Measurements from ENCODE around the gene C1orf146. TPM values are rescaled to one million over a fixed set of nuclear protein-coding genes. Genes with fewer than 3 reads are reported as not detected.

The C1orf146 gene
- polyA plus RNA-seq (ENCODE audit: low read depth in 6 of 6) = not detected

- ATAC-seq (ENCODE audit: low read depth in 2 of 2) = no peak
- DNase-seq = no peak
- Mint-ChIP-seq H3K27ac (no peak within 1 kb of the TSS), H3K4me3 (no peak within 1 kb of the TSS), H3K27me3 (peaks cover 0 to 6% (median 0%) of the 10 kb centered on the region in 3 donors), H3K9me3 (peaks cover 0 to 7% (median 0%) of the 10 kb centered on the region in 7 donors), H3K36me3 (peaks cover 0 to 4% of the 10 kb centered on the region in 2 donors), H3K4me1 (no peaks in the 10 kb centered on the region)
These were observed at the start of gene C1orf146 for GRCh38 chr1:92217721-92218120. TSS of gene C1orf146 (plus strand) at chr1:92217915. CDS start at chr1:92231421, 13,506 bp downstream.

DNA sequence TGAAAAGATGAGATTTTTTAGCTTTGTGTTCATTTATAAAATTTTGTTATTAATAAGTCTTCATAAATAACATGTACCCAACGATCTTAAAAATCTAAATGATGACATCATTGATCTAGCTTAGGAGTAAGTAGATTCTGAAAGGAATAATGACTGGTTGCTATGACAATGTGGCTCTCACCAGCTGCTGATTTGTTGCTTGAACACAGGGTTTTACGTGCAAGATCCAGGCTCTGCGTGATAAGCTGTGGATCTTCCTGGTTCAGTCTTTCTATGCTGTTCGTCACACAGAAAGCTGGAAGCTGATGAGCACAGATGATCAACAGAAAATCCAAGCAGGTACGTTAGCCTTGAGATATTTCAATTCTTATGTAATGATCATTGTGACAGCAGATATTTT, 49.1 kb upstream of the C1orf146 start:
- DNase-seq (no peak), ATAC-seq (ENCODE audit: low read depth in 2 of 2) (no peak)
- H3K36me3 Mint-ChIP-seq = no peaks in the 10 kb centered on the region
- H3K4me3 Mint-ChIP-seq = no peak overlapping the region
- no peak overlapping the region for H3K27ac Mint-ChIP-seq
- peaks cover 0 to 4% (median 0%) of the 10 kb centered on the region in 7 donors for H3K9me3 Mint-ChIP-seq
- no peaks in the 10 kb centered on the region for H3K4me1 Mint-ChIP-seq
- H3K27me3 Mint-ChIP-seq = no peaks in the 10 kb centered on the region

DNA sequence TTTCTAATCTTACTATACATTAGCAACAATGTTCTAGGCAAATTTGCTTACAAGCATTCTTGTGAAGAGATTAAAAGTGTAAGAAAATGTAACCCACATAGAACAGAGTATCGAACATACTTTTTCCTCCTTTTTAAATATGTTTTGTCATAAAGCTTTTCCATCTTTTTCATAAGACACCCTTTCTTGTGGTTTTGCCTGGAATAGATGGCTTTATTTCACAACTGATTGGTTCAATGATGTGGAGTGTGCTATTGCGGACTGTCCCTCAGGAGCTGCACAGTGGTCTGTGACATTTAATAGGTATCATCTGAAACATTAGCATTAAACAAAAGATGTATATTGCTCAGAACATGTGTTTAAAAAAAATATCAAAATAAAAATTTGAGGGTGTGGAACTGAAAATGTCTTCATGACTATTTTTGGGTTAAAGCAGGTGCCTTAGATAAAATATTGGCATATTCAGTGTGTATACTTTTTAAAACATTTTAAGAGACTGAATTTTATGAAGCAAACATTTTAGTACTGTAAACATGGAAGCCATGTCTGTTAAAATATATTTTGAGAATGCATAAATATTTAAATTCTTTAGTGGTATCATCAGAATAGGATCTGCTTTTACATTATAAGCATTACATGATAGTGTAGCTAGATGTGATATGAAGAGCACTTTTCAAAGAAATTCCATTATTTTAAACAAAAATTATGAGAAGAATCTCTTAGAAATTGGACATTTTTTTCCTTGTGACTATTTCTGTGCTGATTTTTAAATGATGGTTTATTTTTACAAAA, 48.3 kb upstream of the C1orf146 start:
- Mint-ChIP-seq H3K27ac (no peak overlapping the region), H3K36me3 (no peaks in the 10 kb centered on the region), H3K4me3 (no peak overlapping the region), H3K9me3 (no peaks in the 10 kb centered on the region), H3K4me1 (no peaks in the 10 kb centered on the region), H3K27me3 (no peaks in the 10 kb centered on the region)
- ATAC-seq (ENCODE audit: low read depth in 2 of 2) (no peak), DNase-seq (no peak)

DNA sequence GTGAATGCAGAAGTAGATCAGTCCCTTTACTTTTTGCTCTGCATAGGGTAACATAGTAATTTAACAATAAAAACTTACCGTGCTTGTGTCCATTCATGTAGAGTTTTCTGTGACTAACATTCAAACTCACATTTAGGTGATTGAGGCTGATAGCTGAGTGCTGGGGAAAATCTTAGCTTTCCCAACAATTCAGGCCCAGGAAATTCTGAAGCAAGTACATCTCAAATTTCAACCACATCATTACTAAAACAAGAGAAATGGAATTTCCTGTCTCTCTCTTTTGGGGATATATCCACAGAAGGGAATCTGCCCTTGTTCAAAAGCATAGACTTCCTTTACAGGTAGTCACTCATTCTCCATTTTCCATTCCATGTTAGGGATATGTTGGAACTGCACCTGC, 33.1 kb upstream of the C1orf146 start:
- Mint-ChIP-seq H3K36me3 (no peaks in the 10 kb centered on the region), H3K4me3 (no peak overlapping the region), H3K4me1 (no peaks in the 10 kb centered on the region), H3K9me3 (peaks cover 0 to 5% (median 0%) of the 10 kb centered on the region in 7 donors), H3K27ac (no peak overlapping the region), H3K27me3 (peaks cover 0 to 8% (median 0%) of the 10 kb centered on the region in 3 donors)
- no peak for ATAC-seq (ENCODE audit: low read depth in 2 of 2)
- no peak for DNase-seq

DNA sequence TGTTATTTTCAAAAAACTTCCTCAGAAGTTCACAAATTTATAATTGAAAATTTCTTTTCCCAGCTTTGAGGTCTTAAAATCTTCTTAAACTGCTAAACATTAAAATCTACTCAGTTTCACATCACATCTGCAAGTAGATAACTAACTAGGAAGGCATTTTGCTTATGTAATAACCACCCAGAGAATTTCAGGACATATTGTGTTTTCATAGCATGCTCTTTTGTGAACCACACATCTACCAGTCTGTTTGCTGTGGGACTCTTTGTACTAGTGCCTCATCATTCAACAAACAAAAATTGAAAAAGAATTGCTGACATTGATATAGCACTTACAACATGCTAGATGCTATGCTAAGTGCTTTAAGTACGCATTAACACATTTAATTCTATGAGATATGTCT, 31.6 kb upstream of the C1orf146 start:
- no peaks in the 10 kb centered on the region for H3K36me3 Mint-ChIP-seq
- no peak for ATAC-seq (ENCODE audit: low read depth in 2 of 2)
- no peak for DNase-seq
- H3K27me3 Mint-ChIP-seq = peaks cover 0 to 8% (median 0%) of the 10 kb centered on the region in 3 donors
- no peaks in the 10 kb centered on the region for H3K4me1 Mint-ChIP-seq
- peaks cover 0 to 5% (median 0%) of the 10 kb centered on the region in 7 donors for H3K9me3 Mint-ChIP-seq
- no peak overlapping the region for H3K4me3 Mint-ChIP-seq
- H3K27ac Mint-ChIP-seq = no peak overlapping the region

DNA sequence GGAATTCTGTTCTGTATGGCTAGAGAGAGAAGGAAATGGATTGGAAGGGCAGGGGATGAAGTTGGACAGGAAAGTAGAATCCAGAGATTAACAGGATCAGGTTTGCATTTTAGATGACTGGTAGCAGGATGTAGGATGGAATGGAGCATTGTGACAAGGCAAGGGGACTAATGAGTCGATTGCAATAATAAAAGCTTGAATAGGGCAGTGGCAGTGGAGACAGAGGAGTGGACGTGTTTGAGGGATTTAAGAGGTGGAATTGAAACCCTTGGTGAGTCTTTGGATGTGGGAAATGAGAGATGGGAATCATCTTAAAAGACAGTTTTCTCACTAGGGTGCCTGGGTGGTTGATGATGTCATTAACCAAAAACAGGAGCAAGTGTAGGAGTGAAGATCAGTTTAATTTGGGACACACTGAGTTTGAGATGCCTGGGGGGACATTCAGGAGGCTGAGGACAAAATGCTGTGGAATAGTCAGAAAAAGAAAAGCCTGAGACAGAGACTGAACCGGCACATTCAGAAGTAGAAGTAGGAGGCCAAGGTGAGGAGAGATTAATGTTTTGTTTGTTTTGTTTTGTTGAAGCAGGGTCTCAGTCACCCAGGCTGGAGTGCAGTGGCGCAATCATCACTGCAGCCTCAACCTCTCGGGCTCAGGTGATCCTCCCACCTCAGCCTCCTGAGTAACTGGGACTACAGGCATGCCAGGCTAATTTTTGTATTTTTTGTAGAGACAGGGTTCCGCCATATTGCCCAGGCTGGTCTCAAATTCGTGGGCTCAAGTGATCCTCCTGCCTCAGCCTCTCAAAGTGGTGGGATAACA, 29.1 kb upstream of the C1orf146 start:
- Mint-ChIP-seq H3K36me3 (no peaks in the 10 kb centered on the region), H3K27ac (peak overlapping the region in 1 of 6 donors; percentile 37), H3K27me3 (peaks cover 0 to 10% (median 8%) of the 10 kb centered on the region in 3 donors), H3K9me3 (peaks cover 0 to 5% (median 0%) of the 10 kb centered on the region in 7 donors), H3K4me1 (no peaks in the 10 kb centered on the region), H3K4me3 (no peak overlapping the region)
- ATAC-seq (ENCODE audit: low read depth in 2 of 2) (no peak), DNase-seq (no peak)

DNA sequence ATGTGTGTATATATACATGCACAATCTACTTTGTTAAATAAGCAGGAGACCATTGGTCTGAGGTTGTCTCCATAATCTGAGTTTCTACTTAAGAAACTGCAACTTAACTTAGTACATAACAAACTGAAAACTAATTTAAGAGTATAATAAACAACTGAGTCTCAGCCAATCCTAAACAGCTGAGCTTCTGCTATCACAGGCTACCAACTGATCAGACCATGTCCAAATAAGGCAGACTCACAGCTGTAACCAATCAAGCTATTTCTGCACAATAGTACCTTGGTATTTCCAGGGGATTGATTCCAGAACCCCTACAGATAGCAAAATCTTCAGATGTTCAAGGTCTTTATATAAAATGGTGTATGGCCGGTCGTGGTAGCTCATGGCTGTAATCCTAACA, 26.0 kb upstream of the C1orf146 start:
- Mint-ChIP-seq H3K9me3 (peaks cover 0 to 5% (median 0%) of the 10 kb centered on the region in 7 donors), H3K36me3 (no peaks in the 10 kb centered on the region), H3K4me1 (no peaks in the 10 kb centered on the region), H3K27me3 (peaks cover 0 to 10% (median 8%) of the 10 kb centered on the region in 3 donors), H3K4me3 (no peak overlapping the region), H3K27ac (no peak overlapping the region)
- ATAC-seq (ENCODE audit: low read depth in 2 of 2) (no peak), DNase-seq (no peak)

DNA sequence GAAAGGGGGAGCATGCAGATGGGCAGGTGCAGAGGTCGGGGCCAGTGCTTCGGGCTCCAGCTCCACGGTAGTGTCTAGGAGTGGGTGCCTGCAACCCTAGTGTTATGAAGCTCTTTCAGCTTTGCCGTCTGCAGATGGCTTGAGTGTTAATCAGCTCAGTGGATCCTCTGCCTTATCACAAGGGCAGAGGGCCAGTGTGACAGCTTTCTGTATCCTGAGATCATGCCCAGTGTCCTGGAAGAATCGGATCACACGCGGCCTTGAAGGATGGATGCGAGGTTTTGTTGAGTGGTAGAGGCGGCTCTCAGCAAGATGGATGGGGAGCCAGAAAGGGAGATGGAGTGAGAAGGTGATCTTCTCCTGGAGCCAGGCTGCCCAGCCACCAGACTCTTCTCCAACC, 25.5 kb upstream of the C1orf146 start:
- H3K4me3 Mint-ChIP-seq = no peak overlapping the region
- DNase-seq (no peak), ATAC-seq (ENCODE audit: low read depth in 2 of 2) (no peak)
- H3K27me3 Mint-ChIP-seq = peaks cover 0 to 10% (median 8%) of the 10 kb centered on the region in 3 donors
- no peaks in the 10 kb centered on the region for H3K36me3 Mint-ChIP-seq
- no peaks in the 10 kb centered on the region for H3K4me1 Mint-ChIP-seq
- H3K27ac Mint-ChIP-seq = no peak overlapping the region
- peaks cover 0 to 5% (median 0%) of the 10 kb centered on the region in 7 donors for H3K9me3 Mint-ChIP-seq

- Mint-ChIP-seq H3K27me3 (peaks cover 0 to 10% (median 0%) of the 10 kb centered on the region in 3 donors), H3K9me3 (no peaks in the 10 kb centered on the region), H3K4me3 (no peak overlapping the region), H3K36me3 (no peaks in the 10 kb centered on the region), H3K27ac (no peak overlapping the region), H3K4me1 (no peaks in the 10 kb centered on the region)
- ATAC-seq (ENCODE audit: low read depth in 2 of 2) = no peak
- no peak for DNase-seq
These were observed 23.2 kb upstream of the C1orf146 start for GRCh38 chr1:92194511-92194910.

DNA sequence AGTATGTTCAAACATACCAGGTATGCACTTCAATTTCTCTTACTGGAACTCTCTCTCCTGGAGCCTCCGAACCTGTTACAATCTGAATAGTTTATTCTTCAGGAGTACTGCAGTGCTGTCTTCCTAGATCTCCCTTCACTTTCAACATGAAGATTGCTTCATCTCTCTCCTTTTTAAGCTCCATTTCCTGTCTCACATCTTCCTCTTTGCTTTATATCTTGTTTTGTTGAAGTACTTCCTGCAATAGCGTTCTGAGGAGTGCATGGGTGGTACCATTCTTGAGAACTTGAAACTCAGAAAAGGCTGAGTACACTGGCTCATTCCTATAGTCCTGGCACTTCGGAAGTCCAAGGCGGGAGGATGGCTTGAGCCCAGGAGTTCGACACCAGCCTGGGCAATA, 15.7 kb upstream of the C1orf146 start:
- DNase-seq (no peak), ATAC-seq (ENCODE audit: low read depth in 2 of 2) (no peak)
- Mint-ChIP-seq H3K4me1 (no peaks in the 10 kb centered on the region), H3K36me3 (no peaks in the 10 kb centered on the region), H3K4me3 (no peak overlapping the region), H3K27ac (peak overlapping the region in 1 of 6 donors; percentile 51), H3K9me3 (peaks cover 0 to 11% (median 0%) of the 10 kb centered on the region in 7 donors), H3K27me3 (no peaks in the 10 kb centered on the region)

DNA sequence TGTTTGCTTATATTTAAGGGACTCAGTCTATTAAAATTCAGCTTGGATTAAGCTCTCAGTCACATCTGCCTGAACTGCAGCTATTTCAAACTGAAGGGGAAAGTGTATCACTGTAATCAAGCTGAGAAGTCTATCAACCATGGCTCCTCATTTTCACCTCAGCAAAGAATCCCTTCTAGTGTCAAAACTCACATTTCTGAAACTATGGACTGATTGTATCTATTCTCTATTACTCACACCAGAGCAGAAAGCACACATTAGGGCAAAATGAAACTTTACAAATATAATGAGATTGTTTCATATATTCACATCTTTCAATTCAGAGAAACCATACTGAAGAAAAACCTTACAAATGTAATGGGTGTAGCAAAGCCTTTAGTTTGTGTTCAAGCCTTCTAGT, 14.6 kb upstream of the C1orf146 start:
- Mint-ChIP-seq H3K27ac (no peak overlapping the region), H3K27me3 (no peaks in the 10 kb centered on the region)

DNA sequence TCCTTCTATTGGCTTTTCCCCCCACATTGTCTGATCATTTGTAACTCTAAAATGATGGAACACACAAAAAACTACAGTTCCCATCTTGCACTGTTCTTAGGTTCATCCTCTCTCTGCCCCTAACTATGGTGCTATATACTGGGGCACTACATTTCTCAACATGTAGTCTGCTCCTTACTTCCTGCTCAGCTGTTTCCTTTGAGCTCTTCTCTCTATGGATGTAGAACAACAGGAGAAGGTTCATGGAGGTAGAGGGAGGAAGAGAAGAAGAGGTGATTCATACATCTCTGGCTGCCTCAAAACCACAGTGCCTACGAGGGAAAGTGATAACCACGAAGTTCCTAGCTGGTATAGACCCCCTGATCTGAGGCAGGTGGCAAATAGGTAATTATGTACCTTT, 7.0 kb upstream of the C1orf146 start:
- Mint-ChIP-seq H3K9me3 (peaks cover 0 to 20% (median 0%) of the 10 kb centered on the region in 7 donors), H3K27ac (no peak overlapping the region), H3K27me3 (peaks cover 0 to 7% (median 4%) of the 10 kb centered on the region in 3 donors), H3K4me3 (no peak overlapping the region), H3K4me1 (no peaks in the 10 kb centered on the region), H3K36me3 (peaks cover 0 to 4% of the 10 kb centered on the region in 2 donors)
- no peak for ATAC-seq (ENCODE audit: low read depth in 2 of 2)
- DNase-seq = no peak

More for the DNA sequence above, 14.6 kb upstream of the C1orf146 start:
- peaks cover 0 to 20% (median 0%) of the 10 kb centered on the region in 7 donors for H3K9me3 Mint-ChIP-seq
- no peaks in the 10 kb centered on the region for H3K36me3 Mint-ChIP-seq
- DNase-seq (no peak), ATAC-seq (ENCODE audit: low read depth in 2 of 2) (no peak)
- no peaks in the 10 kb centered on the region for H3K4me1 Mint-ChIP-seq
- H3K4me3 Mint-ChIP-seq = no peak overlapping the region

GRCh38 chr1:92211166-92211565, 6.5 kb upstream of the C1orf146 start:
- Mint-ChIP-seq H3K4me3 (no peak overlapping the region), H3K27ac (no peak overlapping the region), H3K9me3 (peaks cover 0 to 17% (median 0%) of the 10 kb centered on the region in 7 donors), H3K4me1 (no peaks in the 10 kb centered on the region), H3K36me3 (peaks cover 0 to 4% of the 10 kb centered on the region in 2 donors), H3K27me3 (peaks cover 0 to 7% (median 4%) of the 10 kb centered on the region in 3 donors)
- ATAC-seq (ENCODE audit: low read depth in 2 of 2) (no peak), DNase-seq (no peak)

Data from naive B cell (primary cell).